ENCODE results near the gene GPR42.

DNA sequence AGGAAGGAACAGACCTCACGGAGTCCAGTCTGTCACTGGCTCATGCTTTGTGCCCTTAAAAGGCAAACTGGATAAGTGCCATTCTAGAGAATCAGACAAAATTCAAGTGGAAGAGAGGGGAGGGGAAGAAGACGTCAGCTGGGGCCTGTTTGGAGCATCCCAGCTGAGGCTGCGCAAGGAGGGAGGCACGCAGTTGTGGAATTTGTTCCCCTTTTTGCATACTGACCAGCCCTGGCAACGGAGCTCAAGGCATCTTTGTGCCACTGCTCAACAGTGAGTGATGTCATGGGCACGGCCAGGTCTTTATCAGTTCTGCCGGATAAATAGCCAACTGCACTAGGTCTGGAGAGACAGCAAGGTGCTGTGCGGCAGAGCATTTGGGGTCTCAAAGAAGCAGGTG, at the start of gene GPR42:
- TF ChIP-seq BHLHE40 (IDR thresholded peaks at IDR 0.05; ENCODE audit: borderline replicate concordance): no peak
- TF ChIP-seq SUZ12 (IDR thresholded peaks at IDR 0.05): no peak
- TF ChIP-seq TARDBP (IDR thresholded peaks at IDR 0.05): no peak
- no peak for TF ChIP-seq CTBP1 (IDR thresholded peaks at IDR 0.05; ENCODE audit: borderline replicate concordance)
- TF ChIP-seq FOXM1 (IDR thresholded peaks at IDR 0.05; ENCODE audit: borderline replicate concordance): no peak
- TF ChIP-seq, protein P1, sequence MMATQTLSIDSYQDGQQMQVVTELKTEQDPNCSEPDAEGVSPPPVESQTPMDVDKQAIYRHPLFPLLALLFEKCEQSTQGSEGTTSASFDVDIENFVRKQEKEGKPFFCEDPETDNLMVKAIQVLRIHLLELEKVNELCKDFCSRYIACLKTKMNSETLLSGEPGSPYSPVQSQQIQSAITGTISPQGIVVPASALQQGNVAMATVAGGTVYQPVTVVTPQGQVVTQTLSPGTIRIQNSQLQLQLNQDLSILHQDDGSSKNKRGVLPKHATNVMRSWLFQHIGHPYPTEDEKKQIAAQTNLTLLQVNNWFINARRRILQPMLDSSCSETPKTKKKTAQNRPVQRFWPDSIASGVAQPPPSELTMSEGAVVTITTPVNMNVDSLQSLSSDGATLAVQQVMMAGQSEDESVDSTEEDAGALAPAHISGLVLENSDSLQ (IDR thresholded peaks at IDR 0.05): no peak
- no peak for TF ChIP-seq ZNF384 (IDR thresholded peaks at IDR 0.05)
- TF ChIP-seq ELF4 (IDR thresholded peaks at IDR 0.05): no peak
- no peak for TF ChIP-seq NFRKB (IDR thresholded peaks at IDR 0.05)
- TF ChIP-seq SP1 (IDR thresholded peaks at IDR 0.05): no peak
- TF ChIP-seq HDGF (IDR thresholded peaks at IDR 0.05; ENCODE audit: borderline replicate concordance): no peak
- TF ChIP-seq ARNT (IDR thresholded peaks at IDR 0.05): no peak
- TF ChIP-seq FOXA1 (IDR thresholded peaks at IDR 0.05): no peak
- TF ChIP-seq LEF1 (IDR thresholded peaks at IDR 0.05; ENCODE audit: borderline replicate concordance): no peak
